SK-N-SH (cell line): ENCODE data around the gene ATP2A1. TPM values are rescaled to one million over a fixed set of nuclear protein-coding genes. Genes with fewer than 3 reads are reported as not detected.

Experiments used
- CTCF ChIA-PET: fragments of 300-600, 350-600 bp; formaldehyde crosslinking; extraction: SDS; loops from one replicate; lab custom pipeline; 2021; lab: Yijun Ruan, JAX
- POLR2A ChIA-PET: fragments of 350-600 bp; sonication (Branson Sonifier 250); formaldehyde crosslinking; extraction: SDS; loops from one replicate; lab custom pipeline; 2020; ENCODE audit warnings: antibody characterized with exemption, inconsistent platforms; lab: Yijun Ruan, JAX
- DNase-seq: peaks from one replicate; pipeline ENCODE4 v3.0.0; 2012
- H2AFZ ChIP-seq: fragments of 200-600 bp; sonication (generic); 2 replicates; pipeline ENCODE4 v1.8.1; 2016; ENCODE audit warnings: antibody characterized with exemption, mild to moderate bottlenecking, low read depth
- H3F3A ChIP-seq: fragments of 200-600 bp; sonication (generic); replicated peaks from 2 replicates; pipeline ENCODE3; 2016; ENCODE audit warnings: antibody characterized with exemption, mild to moderate bottlenecking; ENCODE audit not compliant: insufficient read depth
- H3K27ac ChIP-seq, 2 experiments: fragments of 200-500 bp in 1 of 2; fragments of 200-600 bp in 1 of 2; sonication (Bioruptor generic) in 1 of 2; sonication (generic), shearing (Covaris generic) in 1 of 2; 2 replicates each; pipeline versions ENCODE4 v1.5.1 to v1.6.1; 2014 to 2016; ENCODE audit warnings: low read depth in 2 of 2, inconsistent platforms in 1 of 2, low read length in 1 of 2, mild to moderate bottlenecking in 1 of 2, mixed read lengths in 1 of 2
- H3K27me3 ChIP-seq: fragments of 200-600 bp; sonication (generic), shearing (Covaris generic); 2 replicates; pipeline ENCODE4 v1.6.1; 2016; ENCODE audit warnings: mixed run types; ENCODE audit not compliant: insufficient read depth
- H3K36me3 ChIP-seq, 2 experiments: fragments of 200-500 bp in 1 of 2; fragments of 200-600 bp in 1 of 2; sonication (Bioruptor generic) in 1 of 2; sonication (generic) in 1 of 2; replicated peaks in 1 of 2; 2 replicates each; pipeline versions ENCODE3 to v1.5.1; 2014 to 2016; ENCODE audit warnings: low read length in 1 of 2, mild to moderate bottlenecking in 1 of 2; ENCODE audit not compliant: insufficient read depth in 2 of 2, control insufficient read depth in 1 of 2
- H3K4me1 ChIP-seq, 2 experiments: fragments of 200-500 bp in 1 of 2; fragments of 200-600 bp in 1 of 2; sonication (Bioruptor generic) in 1 of 2; sonication (generic), shearing (Covaris generic) in 1 of 2; 2 replicates each; pipeline versions ENCODE4 v1.5.1 to v1.6.1; 2014 to 2016; ENCODE audit warnings: low read depth in 1 of 2, low read length in 1 of 2, mixed run types in 1 of 2; ENCODE audit not compliant: insufficient read depth in 2 of 2, control insufficient read depth in 1 of 2
- H3K4me2 ChIP-seq: fragments of 200-600 bp; sonication (generic), shearing (Covaris generic); 2 replicates; pipeline ENCODE4 v1.6.1; 2017; ENCODE audit warnings: mixed run types
- H3K4me3 ChIP-seq, 2 experiments: fragments of 200-500 bp in 1 of 2; fragments of 200-600 bp in 1 of 2; sonication (Bioruptor generic) in 1 of 2; sonication (generic), shearing (Covaris generic) in 1 of 2; 2 replicates each; pipeline versions ENCODE4 v1.5.1 to v1.8.1; 2014 to 2016; ENCODE audit warnings: low read depth in 2 of 2, inconsistent platforms in 1 of 2, low read length in 1 of 2, mild to moderate bottlenecking in 1 of 2, mixed read lengths in 1 of 2, moderate library complexity in 1 of 2
- H3K79me2 ChIP-seq: fragments of 200-600 bp; sonication (generic); 2 replicates; pipeline ENCODE4 v1.8.1; 2017; ENCODE audit warnings: mild to moderate bottlenecking; ENCODE audit not compliant: insufficient read depth
- H3K9ac ChIP-seq: fragments of 200-600 bp; sonication (generic); 2 replicates; pipeline ENCODE4 v1.6.1; 2017; ENCODE audit warnings: mixed run types
- H3K9me2 ChIP-seq: fragments of 200-600 bp; sonication (generic); 2 replicates; pipeline ENCODE4 v1.6.1; 2017; ENCODE audit warnings: mixed run types
- H3K9me3 ChIP-seq: fragments of 200-600 bp; sonication (generic); 2 replicates; pipeline ENCODE4 v1.6.1; 2017; ENCODE audit warnings: mixed run types, mild to moderate bottlenecking, moderate library complexity
- H4K20me1 ChIP-seq: fragments of 200-600 bp; sonication (generic); 2 replicates; pipeline ENCODE4 v1.6.1; 2017; ENCODE audit warnings: mild to moderate bottlenecking, mixed run types; ENCODE audit not compliant: insufficient read depth
- CHD2 ChIP-seq: fragments of 150-350 bp; IDR thresholded peaks from 2 replicates; pipeline ENCODE4 v1.6.1; 2018; ENCODE audit warnings: low read length; ENCODE audit not compliant: partially characterized antibody
- CTCF ChIP-seq: fragments of 200-600 bp; sonication (generic); IDR thresholded peaks from 2 replicates; pipeline ENCODE4 v1.6.1; 2017; ENCODE audit warnings: antibody characterized with exemption, mild to moderate bottlenecking, moderate library complexity
- EZH2phosphoT487 ChIP-seq: fragments of 200-600 bp; sonication (generic); IDR thresholded peaks from 2 replicates; pipeline ENCODE4 v1.6.1; 2017; ENCODE audit warnings: low read depth, mixed run types, mild to moderate bottlenecking, antibody characterized with exemption, moderate library complexity, borderline replicate concordance
- FOSL2 ChIP-seq: IDR thresholded peaks from 2 replicates; pipeline ENCODE4 v1.4.0; 2012; ENCODE audit warnings: low read depth, mild to moderate bottlenecking, moderate library complexity, borderline replicate concordance
- GATA2 ChIP-seq: sonication (generic); formaldehyde crosslinking; IDR thresholded peaks from 2 replicates; pipeline ENCODE4 v1.5.0; 2020; ENCODE audit warnings: mild to moderate bottlenecking, missing genetic modification reagents
- MAX ChIP-seq: IDR thresholded peaks from 2 replicates; pipeline ENCODE4 v1.4.0; 2012; ENCODE audit warnings: low read depth
- MXI1 ChIP-seq: IDR thresholded peaks from 2 replicates; pipeline ENCODE4 v1.6.1; 2012; ENCODE audit warnings: mild to moderate bottlenecking, low read depth, low read length, improper control_type of control experiment
- NFIC ChIP-seq: IDR thresholded peaks from 2 replicates; pipeline ENCODE4 v1.4.0; 2012; ENCODE audit warnings: borderline replicate concordance
- PBX3 ChIP-seq: IDR thresholded peaks from 2 replicates; pipeline ENCODE4; 2012
- POLR2AphosphoS5 ChIP-seq: IDR thresholded peaks from 2 replicates; pipeline ENCODE4 v1.6.1; 2012; ENCODE audit warnings: low read depth, low read length
- RCOR1 ChIP-seq: fragments of 150-350 bp; IDR thresholded peaks from 2 replicates; pipeline ENCODE4 v1.6.1; 2017; ENCODE audit warnings: antibody characterized with exemption, low read length
- REST ChIP-seq: IDR thresholded peaks from 2 replicates; pipeline ENCODE4 v1.6.1; 2012; ENCODE audit warnings: mild to moderate bottlenecking, low read depth, low read length, moderate library complexity
- RXRA ChIP-seq: IDR thresholded peaks from 2 replicates; pipeline ENCODE4 v1.4.0; 2012; ENCODE audit warnings: low read depth, mild to moderate bottlenecking, borderline replicate concordance
- USF1 ChIP-seq: IDR thresholded peaks from 2 replicates; pipeline ENCODE4 v1.4.0; 2012; ENCODE audit warnings: low read depth, borderline replicate concordance
- WGBS: methylation state at CpG from one replicate; pipeline ENCODE4 v1.1.6; 2017; ENCODE audit warnings: low lambda C conversion rate; 5-methylcytosine and 5-hydroxymethylcytosine counted together
- polyA plus RNA-seq, 3 experiments: library from polyadenylated mRNA; depleted of rRNA; stranded (reverse); fragments of >200 nt; gene quantifications; 2 replicates each; pipeline ENCODE4 v1.2.3, GENCODE V29; 2012

ATP2A1 gene
- polyA plus RNA-seq, 1 of the 3 experiments (the other 2 are of a cell fraction), result 3.0 TPM

GRCh38 chr16:28882551-28883160 lies 4.4 kb downstream of the ATP2A1 start:
- H3K9ac ChIP-seq, result no peak overlapping the region
- no peaks in the 10 kb centered on the region for H3K9me3 ChIP-seq
- no peaks in the 10 kb centered on the region for H3F3A ChIP-seq
- 91% methylated on average over 20 of the region's 24 CpGs for WGBS
- H3K27me3 ChIP-seq, result no peaks in the 10 kb centered on the region
- H3K79me2 ChIP-seq, result no peaks in the 10 kb centered on the region
- CTCF ChIA-PET, result interaction anchor here (1.0 kb wide), 1 partner anchor 9 kb away, joined by 3 read pairs; no protein-coding TSS in a partner anchor
- no peak overlapping the region for H3K4me2 ChIP-seq
- no peak for TF ChIP-seq POLR2AphosphoS5
- TF ChIP-seq RXRA, result no peak
- TF ChIP-seq MXI1, result no peak
- H3K9me2 ChIP-seq, result no peaks in the 10 kb centered on the region
- H3K4me1 ChIP-seq, result peaks cover 0 to 14% of the 10 kb centered on the region in 2 experiments; a peak in 1 of 4 replicates
- H4K20me1 ChIP-seq, result no peaks in the 10 kb centered on the region
- no peaks in the 10 kb centered on the region for H3K36me3 ChIP-seq
- no peak overlapping the region for H3K4me3 ChIP-seq
- H2AFZ ChIP-seq, result no peak overlapping the region
- no peak overlapping the region for H3K27ac ChIP-seq
- DNase-seq, result no peak
- POLR2A ChIA-PET, result no interaction called here

- Histone ChIP-seq H3K27ac (no peak overlapping the region), H3K79me2 (no peaks in the 10 kb centered on the region), H3F3A (no peaks in the 10 kb centered on the region), H3K4me1 (peaks cover 0 to 13% of the 10 kb centered on the region in 2 experiments; a peak in 1 of 4 replicates), H3K4me3 (no peak overlapping the region), H4K20me1 (no peaks in the 10 kb centered on the region), H3K9ac (no peak overlapping the region), H3K4me2 (no peak overlapping the region), H3K36me3 (no peaks in the 10 kb centered on the region), H3K9me3 (no peaks in the 10 kb centered on the region), H2AFZ (no peak overlapping the region), H3K27me3 (no peaks in the 10 kb centered on the region), H3K9me2 (no peaks in the 10 kb centered on the region)
- POLR2A ChIA-PET, result no interaction called here
- WGBS, result 96% methylated on average over 25 of the region's 25 CpGs
- no peak for DNase-seq
- CTCF ChIA-PET, result interaction anchor here (1.0 kb wide), 1 partner anchor 9 kb away, joined by 3 read pairs; no protein-coding TSS in a partner anchor
- TF ChIP-seq EZH2phosphoT487 (no peak), MAX (no peak), GATA2 (CRISPR knock-in tag) (no peak), POLR2AphosphoS5 (no peak), PBX3 (no peak), RXRA (no peak), USF1 (no peak), FOSL2 (no peak), RCOR1 (no peak), NFIC (no peak), REST (no peak), CHD2 (no peak), CTCF (no peak)
Observed at GRCh38 chr16:28883221-28883996, 5.1 kb downstream of the ATP2A1 start.
